K562 (cell line): ENCODE results near the gene EFHC1. TPM values are rescaled to one million over a fixed set of nuclear protein-coding genes. Genes with fewer than 3 reads are reported as not detected.

Experiments
- CAMTA2 ChIP-seq: fragments of 250-450 bp; sonication (Bioruptor Pico); conservative IDR thresholded peaks from 2 replicates; pipeline ENCODE4 v1.5.1; 2022
- CEBPG ChIP-seq, 3 experiments: fragments of 200-800 bp in 1 of 3; sonication (Bioruptor generic) in 1 of 3; sonication (generic) in 1 of 3; formaldehyde crosslinking in 1 of 3; IDR thresholded peaks in 2 of 3; conservative IDR thresholded peaks in 1 of 3; 2 replicates each; pipeline versions ENCODE4 v1.6.1 to v1.8.0; 2016 to 2022; ENCODE audit warnings: missing compliant biosample characterization in 2 of 3, missing genetic modification characterization in 2 of 3, mild to moderate bottlenecking in 1 of 3, missing genetic modification reagents in 1 of 3
- DACH1 ChIP-seq: fragments of 450-650 bp; IDR thresholded peaks from 2 replicates; pipeline ENCODE4 v1.6.1; 2018; ENCODE audit not compliant: partially characterized antibody
- EWSR1 ChIP-seq: fragments of 450-650 bp; IDR thresholded peaks from 2 replicates; pipeline ENCODE4 v1.6.1; 2018; ENCODE audit warnings: borderline replicate concordance, mild to moderate bottlenecking, low read depth, moderate library complexity; ENCODE audit not compliant: partially characterized antibody
- FUS ChIP-seq: fragments of 200-400 bp; formaldehyde crosslinking; optimal IDR thresholded peaks from 2 replicates; pipeline ENCODE3; 2017; ENCODE audit warnings: low read depth, low read length
- IFI16 ChIP-seq: fragments of 250-450 bp; sonication (Bioruptor Pico); IDR thresholded peaks from 2 replicates; pipeline ENCODE4 v2.1.2; 2022; ENCODE audit warnings: mild to moderate bottlenecking, inconsistent platforms
- KDM5B ChIP-seq: fragments of 200-600 bp; sonication (generic); IDR thresholded peaks from 2 replicates; pipeline ENCODE4 v1.6.1; 2012; ENCODE audit warnings: low read depth, mild to moderate bottlenecking, moderate library complexity, low read length, control low read depth, inconsistent platforms; ENCODE audit not compliant: insufficient replicate concordance
- MECOM ChIP-seq: fragments of 250-450 bp; sonication (Bioruptor Pico); IDR thresholded peaks from 2 replicates; pipeline ENCODE4 v1.8.0; 2022; ENCODE audit warnings: inconsistent platforms
- MEF2D ChIP-seq: conservative IDR thresholded peaks from 2 replicates; pipeline ENCODE4 v1.6.1; 2016; ENCODE audit warnings: low read depth, missing genetic modification characterization, missing compliant biosample characterization
- MYC ChIP-seq, 2 experiments: fragments of 250-450 bp in 1 of 2; sonication (Bioruptor Pico) in 1 of 2; IDR thresholded peaks; 2 replicates each; pipeline versions ENCODE4 v1.5.1 to v1.6.1; 2012 to 2021; ENCODE audit warnings: low read depth in 2 of 2, borderline replicate concordance in 1 of 2, improper control_type of control experiment in 1 of 2, low read length in 1 of 2, mild to moderate bottlenecking in 1 of 2, moderate library complexity in 1 of 2
- NCOA2 ChIP-seq, 2 experiments: fragments of 450-650 bp; IDR thresholded peaks; 2 replicates each; pipeline ENCODE4 v1.6.1; 2018; ENCODE audit warnings: mild to moderate bottlenecking in 2 of 2, moderate library complexity in 1 of 2; ENCODE audit not compliant: partially characterized antibody in 2 of 2
- NFRKB ChIP-seq: fragments of 450-650 bp; IDR thresholded peaks from 2 replicates; pipeline ENCODE4 v1.6.1; 2016; ENCODE audit warnings: low read depth
- NFYB ChIP-seq: IDR thresholded peaks from 2 replicates; pipeline ENCODE4 v1.6.1; 2011; ENCODE audit warnings: mild to moderate bottlenecking, moderate library complexity; ENCODE audit not compliant: insufficient read length; ENCODE audit errors: extremely low read depth
- POLR2H ChIP-seq: IDR thresholded peaks from 2 replicates; pipeline ENCODE4 v1.6.1; 2016; ENCODE audit warnings: missing genetic modification characterization, low read depth, mild to moderate bottlenecking, control low read depth, missing compliant biosample characterization, moderate library complexity
- PTTG1 ChIP-seq: fragments of 450-650 bp; IDR thresholded peaks from 2 replicates; pipeline ENCODE4 v1.6.1; 2016; ENCODE audit warnings: low read depth, mild to moderate bottlenecking, missing genetic modification characterization, missing compliant biosample characterization
- SIX5 ChIP-seq, 2 experiments: IDR thresholded peaks; 2 replicates each; pipeline ENCODE4 v1.6.1; 2011; ENCODE audit warnings: low read length in 2 of 2, borderline replicate concordance in 1 of 2, low read depth in 1 of 2, mild to moderate bottlenecking in 1 of 2, moderate library complexity in 1 of 2; ENCODE audit not compliant: insufficient read depth in 1 of 2
- SRSF3 ChIP-seq: fragments of 200-400 bp; formaldehyde crosslinking; IDR thresholded peaks from 2 replicates; pipeline ENCODE4 v1.6.1; 2016; ENCODE audit warnings: mild to moderate bottlenecking, low read length, moderate library complexity; ENCODE audit not compliant: insufficient read depth
- ZNF263 ChIP-seq: sonication (generic); formaldehyde crosslinking; IDR thresholded peaks from 2 replicates; pipeline ENCODE4 v1.8.0; 2022; ENCODE audit warnings: mild to moderate bottlenecking, missing genetic modification reagents, borderline replicate concordance
- ZNF3 ChIP-seq: fragments of 250-450 bp; sonication (Bioruptor Pico); IDR thresholded peaks from 2 replicates; pipeline ENCODE4 v1.5.0; 2021; ENCODE audit warnings: mild to moderate bottlenecking, moderate library complexity
- ZNF311 ChIP-seq: fragments of 250-450 bp; sonication (Bioruptor Pico); IDR thresholded peaks from 2 replicates; pipeline ENCODE4 v1.4.0; 2020; ENCODE audit warnings: mild to moderate bottlenecking, moderate library complexity
- ZNF507 ChIP-seq: conservative IDR thresholded peaks from 2 replicates; pipeline ENCODE4 v1.6.1; 2017; ENCODE audit warnings: missing genetic modification characterization, missing compliant biosample characterization
- ZNF717 ChIP-seq: fragments of 250-450 bp; sonication (Bioruptor Pico); IDR thresholded peaks from 2 replicates; pipeline ENCODE4 v1.5.0; 2021
- ZNF75A ChIP-seq: fragments of 450-650 bp; formaldehyde crosslinking; IDR thresholded peaks from 2 replicates; pipeline ENCODE4 v1.4.0; 2020; ENCODE audit warnings: mild to moderate bottlenecking
- ZNF79 ChIP-seq: fragments of 250-450 bp; sonication (Bioruptor Pico); IDR thresholded peaks from 2 replicates; pipeline ENCODE4 v1.4.0; 2020; ENCODE audit warnings: low read depth, mild to moderate bottlenecking, moderate library complexity
- polyA plus RNA-seq, 8 experiments: library from polyadenylated mRNA; depleted of rRNA in 4 of 8; stranded (reverse) in 5 of 8; unstranded in 3 of 8; fragments of >200 nt; fragmentation: Nextera tagmentation in 2 of 8; fragmentation: Illumina TruSeq in 1 of 8; extraction: Ambion mirVana in 2 of 8; extraction: Trizol in 1 of 8; gene quantifications; 2 replicates each; pipeline versions ENCODE4 v1.2.1 to v1.2.3, GENCODE V29; 2011 to 2014; ENCODE audit warnings: inconsistent platforms in 1 of 8, missing spikeins in 1 of 8
- total RNA-seq, 7 experiments: library from RNA; depleted of rRNA in 6 of 7; stranded (reverse); fragments of >200 nt in 6 of 7; fragmentation: Illumina TruSeq in 2 of 7; extraction: Trizol in 2 of 7; gene quantifications; 2 replicates each; pipeline versions ENCODE4 v1.2.1 to v1.2.3, GENCODE V29; 2011 to 2021; ENCODE audit warnings: low replicate concordance in 1 of 7
- TF ChIP-seq, protein P1 (sequence below): fragments of 450-650 bp; formaldehyde crosslinking; IDR thresholded peaks from 2 replicates; pipeline ENCODE4 v1.4.0; 2022; ENCODE audit warnings: missing genetic modification characterization
- TF ChIP-seq, protein P2 (sequence below): fragments of 450-650 bp; IDR thresholded peaks from 2 replicates; pipeline ENCODE4 v1.6.1; 2016

The EFHC1 gene
- total and polyA plus RNA-seq, 9 of the 15 experiments (the other 6 are each of a cell fraction or from before 2014, with no cell fraction given), result 9.5 to 31.0 (median 14.9) TPM

- TF ChIP-seq POLR2H (tag) (peak; percentile 74), NCOA2 (IDR thresholded peaks at IDR 0.05; ENCODE audit: partially characterized antibody in 2 of 2) (no peak), NFYB (no peak), PTTG1 (tag) (no peak), ZNF263 (CRISPR knock-in tag) (no peak), MYC (IDR thresholded peaks at IDR 0.05; ENCODE audit: low read depth, low read length) (peak; percentile 36), MYC (CRISPR knock-in tag; IDR thresholded peaks at IDR 0.05; ENCODE audit: borderline replicate concordance, low read depth) (no peak), CEBPG (CRISPR knock-in tag; IDR thresholded peaks at IDR 0.05) (no peak), CEBPG (tag; conservative IDR thresholded peaks at IDR 0.05 in 1 of 2, IDR thresholded peaks at IDR 0.05 in 1 of 2) (no peak), SIX5 (IDR thresholded peaks at IDR 0.05; ENCODE audit: borderline replicate concordance in 1 of 2, insufficient read depth in 1 of 2, low read depth in 1 of 2, low read length in 2 of 2) (no peak), FUS (no peak), DACH1 (no peak), MECOM (CRISPR knock-in tag) (no peak), IFI16 (no peak), NFRKB (peak; percentile 62), ZNF507 (no peak), ZNF75A (no peak), ZNF311 (CRISPR knock-in tag) (no peak), CAMTA2 (CRISPR knock-in tag) (no peak), KDM5B (peak; percentile 71), MEF2D (no peak), EWSR1 (no peak), ZNF717 (CRISPR knock-in tag) (no peak), ZNF79 (CRISPR knock-in tag) (no peak), SRSF3 (no peak), ZNF3 (CRISPR knock-in tag) (no peak)
- TF ChIP-seq, protein P1, sequence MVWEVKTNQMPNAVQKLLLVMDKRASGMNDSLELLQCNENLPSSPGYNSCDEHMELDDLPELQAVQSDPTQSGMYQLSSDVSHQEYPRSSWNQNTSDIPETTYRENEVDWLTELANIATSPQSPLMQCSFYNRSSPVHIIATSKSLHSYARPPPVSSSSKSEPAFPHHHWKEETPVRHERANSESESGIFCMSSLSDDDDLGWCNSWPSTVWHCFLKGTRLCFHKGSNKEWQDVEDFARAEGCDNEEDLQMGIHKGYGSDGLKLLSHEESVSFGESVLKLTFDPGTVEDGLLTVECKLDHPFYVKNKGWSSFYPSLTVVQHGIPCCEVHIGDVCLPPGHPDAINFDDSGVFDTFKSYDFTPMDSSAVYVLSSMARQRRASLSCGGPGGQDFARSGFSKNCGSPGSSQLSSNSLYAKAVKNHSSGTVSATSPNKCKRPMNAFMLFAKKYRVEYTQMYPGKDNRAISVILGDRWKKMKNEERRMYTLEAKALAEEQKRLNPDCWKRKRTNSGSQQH (CRISPR knock-in tag), result no peak
- TF ChIP-seq, protein P2, sequence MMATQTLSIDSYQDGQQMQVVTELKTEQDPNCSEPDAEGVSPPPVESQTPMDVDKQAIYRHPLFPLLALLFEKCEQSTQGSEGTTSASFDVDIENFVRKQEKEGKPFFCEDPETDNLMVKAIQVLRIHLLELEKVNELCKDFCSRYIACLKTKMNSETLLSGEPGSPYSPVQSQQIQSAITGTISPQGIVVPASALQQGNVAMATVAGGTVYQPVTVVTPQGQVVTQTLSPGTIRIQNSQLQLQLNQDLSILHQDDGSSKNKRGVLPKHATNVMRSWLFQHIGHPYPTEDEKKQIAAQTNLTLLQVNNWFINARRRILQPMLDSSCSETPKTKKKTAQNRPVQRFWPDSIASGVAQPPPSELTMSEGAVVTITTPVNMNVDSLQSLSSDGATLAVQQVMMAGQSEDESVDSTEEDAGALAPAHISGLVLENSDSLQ, result no peak
Measured at GRCh38 chr6:52419809-52420667, at the start of gene EFHC1 (continued).
